SKM-1 treated with dmso at 0.1 percent for 144 hours (cell line): ENCODE data around the gene KCNMA1.
A peak's percentile ranks its signal among the peaks of the same experiment; 100 is the strongest.
"Not testable (repeated sequence)": the region's sequence is repeated elsewhere in the genome, so short reads cannot be mapped to it uniquely, and the experiment has no call there.

Experiments used
- DNase-seq: peaks from one replicate; lab custom pipeline; 2025; ENCODE audit not compliant: unreplicated experiment; lab: John Stamatoyannopoulos, UW

The KCNMA1 gene

GRCh38 chr10:77401683-77402082 lies 235.9 kb downstream of the KCNMA1 start:
- DNase-seq = no peak

GRCh38 chr10:77400033-77400432 lies 237.6 kb downstream of the KCNMA1 start:
- DNase-seq = no peak

GRCh38 chr10:77398986-77399755 lies 238.4 kb downstream of the KCNMA1 start:
- DNase-seq = no peak

GRCh38 chr10:77398558-77398957 lies 239.1 kb downstream of the KCNMA1 start:
- DNase-seq = no peak

- no peak for DNase-seq
Observed at GRCh38 chr10:77397103-77397502, 240.5 kb downstream of the KCNMA1 start.

- no peak for DNase-seq
Observed at GRCh38 chr10:77396290-77396689, 241.3 kb downstream of the KCNMA1 start.

- DNase-seq = no peak
Observed at GRCh38 chr10:77393821-77394501, 243.6 kb downstream of the KCNMA1 start.

GRCh38 chr10:77393411-77393810 lies 244.2 kb downstream of the KCNMA1 start:
- DNase-seq = no peak

- DNase-seq = no peak
Observed at GRCh38 chr10:77392851-77393250, 244.8 kb downstream of the KCNMA1 start.

- DNase-seq = no peak
Observed at GRCh38 chr10:77392236-77392721, 245.3 kb downstream of the KCNMA1 start.

- peak; percentile 39 for DNase-seq
Observed at GRCh38 chr10:77391605-77392235, 245.9 kb downstream of the KCNMA1 start.

- DNase-seq = no peak
Observed at GRCh38 chr10:77390481-77390891, 247.1 kb downstream of the KCNMA1 start.

GRCh38 chr10:77388571-77389100 lies 249.0 kb downstream of the KCNMA1 start:
- DNase-seq = no peak

- not testable (repeated sequence) for DNase-seq
Observed at GRCh38 chr10:77387701-77388100, 249.9 kb downstream of the KCNMA1 start.

GRCh38 chr10:77387247-77387646 lies 250.4 kb downstream of the KCNMA1 start:
- no peak for DNase-seq

- no peak for DNase-seq
Observed at GRCh38 chr10:77386838-77387237, 250.8 kb downstream of the KCNMA1 start.

GRCh38 chr10:77386365-77386764 lies 251.2 kb downstream of the KCNMA1 start:
- DNase-seq = no peak

- no peak for DNase-seq
Observed at GRCh38 chr10:77385315-77385714, 252.3 kb downstream of the KCNMA1 start.

- no peak for DNase-seq
Observed at GRCh38 chr10:77383861-77384553, 253.6 kb downstream of the KCNMA1 start.

GRCh38 chr10:77381750-77382149 lies 255.9 kb downstream of the KCNMA1 start:
- no peak for DNase-seq

- no peak for DNase-seq
Observed at GRCh38 chr10:77380723-77381122, 256.9 kb downstream of the KCNMA1 start.
